Panc1 (cell line): ENCODE data around the gene KCNQ1OT1.

Source experiments
- POLR2AphosphoS5 ChIP-seq: IDR thresholded peaks from 2 replicates; pipeline ENCODE4 v1.6.1; 2012; ENCODE audit warnings: mild to moderate bottlenecking, low read depth, low read length, moderate library complexity
- TF ChIP-seq, protein P1 (sequence below): fragments of 450-650 bp; IDR thresholded peaks from 2 replicates; pipeline ENCODE4 v1.5.1; 2017; ENCODE audit warnings: mild to moderate bottlenecking

DNA sequence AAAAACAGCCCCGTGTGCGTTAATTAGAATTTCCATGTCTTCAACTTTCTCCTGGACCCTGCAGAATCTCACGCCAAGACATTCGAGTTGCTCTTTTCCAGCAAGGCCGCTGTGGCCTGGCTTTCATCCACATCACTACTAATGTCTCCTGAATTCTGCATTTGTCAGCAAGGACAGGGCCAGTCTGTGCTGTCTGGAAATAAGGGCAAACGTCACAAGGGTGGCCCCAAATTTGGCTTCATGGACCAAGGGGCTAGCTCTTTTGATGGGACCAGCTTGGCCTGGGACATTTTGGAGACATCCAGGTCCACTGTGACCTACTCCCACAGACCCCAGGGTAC lies 33.4 kb downstream of the KCNQ1OT1 start:
- TF ChIP-seq POLR2AphosphoS5: no peak
- TF ChIP-seq, protein P1, sequence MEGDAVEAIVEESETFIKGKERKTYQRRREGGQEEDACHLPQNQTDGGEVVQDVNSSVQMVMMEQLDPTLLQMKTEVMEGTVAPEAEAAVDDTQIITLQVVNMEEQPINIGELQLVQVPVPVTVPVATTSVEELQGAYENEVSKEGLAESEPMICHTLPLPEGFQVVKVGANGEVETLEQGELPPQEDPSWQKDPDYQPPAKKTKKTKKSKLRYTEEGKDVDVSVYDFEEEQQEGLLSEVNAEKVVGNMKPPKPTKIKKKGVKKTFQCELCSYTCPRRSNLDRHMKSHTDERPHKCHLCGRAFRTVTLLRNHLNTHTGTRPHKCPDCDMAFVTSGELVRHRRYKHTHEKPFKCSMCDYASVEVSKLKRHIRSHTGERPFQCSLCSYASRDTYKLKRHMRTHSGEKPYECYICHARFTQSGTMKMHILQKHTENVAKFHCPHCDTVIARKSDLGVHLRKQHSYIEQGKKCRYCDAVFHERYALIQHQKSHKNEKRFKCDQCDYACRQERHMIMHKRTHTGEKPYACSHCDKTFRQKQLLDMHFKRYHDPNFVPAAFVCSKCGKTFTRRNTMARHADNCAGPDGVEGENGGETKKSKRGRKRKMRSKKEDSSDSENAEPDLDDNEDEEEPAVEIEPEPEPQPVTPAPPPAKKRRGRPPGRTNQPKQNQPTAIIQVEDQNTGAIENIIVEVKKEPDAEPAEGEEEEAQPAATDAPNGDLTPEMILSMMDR: no peak
